Fibroblast of lung (primary cell): ENCODE measurements around the gene DNPEP. TPM values are rescaled to one million over a fixed set of nuclear protein-coding genes. Genes with fewer than 3 reads are reported as not detected.

Experiments used
- DNase-seq, 2 donors: peaks; one replicate each; pipeline versions ENCODE4 v3.0.0 to v3.0.0-alpha.2; 2010; ENCODE audit warnings: low read depth in 2 of 2
- H2AFZ ChIP-seq: 2 replicates; pipeline ENCODE4 v1.5.1; 2012; ENCODE audit warnings: low read length, control low read depth, inconsistent platforms
- H3K27ac ChIP-seq: 2 replicates; pipeline ENCODE4 v1.5.1; 2011; ENCODE audit warnings: low read length, control low read depth; ENCODE audit not compliant: insufficient read depth
- H3K27me3 ChIP-seq: 2 replicates; pipeline ENCODE4 v1.5.1; 2011; ENCODE audit warnings: mild to moderate bottlenecking, low read length; ENCODE audit not compliant: control insufficient read depth, insufficient read depth
- H3K36me3 ChIP-seq: 2 replicates; pipeline ENCODE4 v1.5.1; 2011; ENCODE audit warnings: low read length; ENCODE audit not compliant: control insufficient read depth, insufficient read depth
- H3K4me1 ChIP-seq: 2 replicates; pipeline ENCODE4 v1.5.1; 2011; ENCODE audit warnings: low read length; ENCODE audit not compliant: control insufficient read depth, insufficient read depth; ENCODE audit errors: extremely low read depth
- H3K4me2 ChIP-seq: 2 replicates; pipeline ENCODE4 v1.5.1; 2011; ENCODE audit warnings: low read length, control low read depth; ENCODE audit not compliant: insufficient read depth; ENCODE audit errors: extremely low read depth
- H3K4me3 ChIP-seq, 4 experiments: fragments of 200-600 bp in 1 of 4; sonication (generic) in 1 of 4; replicated peaks in 1 of 4; 2 replicates each; pipeline ENCODE4 v1.5.1; 2011 to 2016; ENCODE audit warnings: low read length in 4 of 4, low read depth in 3 of 4, mild to moderate bottlenecking in 3 of 4, control low read depth in 2 of 4, inconsistent platforms in 1 of 4, mixed read lengths in 1 of 4; ENCODE audit not compliant: insufficient read depth in 1 of 4; ENCODE audit errors: control extremely low read depth in 1 of 4
- H3K79me2 ChIP-seq: 2 replicates; pipeline ENCODE4 v1.5.1; 2012; ENCODE audit warnings: mild to moderate bottlenecking, low read length, inconsistent platforms; ENCODE audit not compliant: control insufficient read depth, insufficient read depth
- H3K9ac ChIP-seq: 2 replicates; pipeline ENCODE4 v1.5.1; 2011; ENCODE audit warnings: mild to moderate bottlenecking, low read length, control low read depth; ENCODE audit not compliant: insufficient read depth
- H3K9me3 ChIP-seq: 2 replicates; pipeline ENCODE4 v1.5.1; 2012; ENCODE audit warnings: low read depth, low read length; ENCODE audit not compliant: control insufficient read depth, insufficient read depth
- H4K20me1 ChIP-seq: 2 replicates; pipeline ENCODE4 v1.5.1; 2011; ENCODE audit warnings: low read length; ENCODE audit not compliant: control insufficient read depth, insufficient read depth; ENCODE audit errors: extremely low read depth
- EZH2 ChIP-seq: IDR thresholded peaks from 2 replicates; pipeline ENCODE4 v1.5.1; 2012; ENCODE audit warnings: low read length, control low read depth, mild to moderate bottlenecking; ENCODE audit errors: missing control alignments
- polyA plus RNA-seq, 2 donors: library from polyadenylated mRNA; depleted of rRNA in 1 of 2; stranded (reverse) in 1 of 2; unstranded in 1 of 2; fragments of >200 nt; gene quantifications; 2 replicates each; pipeline ENCODE4 v1.2.1, GENCODE V29; 2011 to 2012; ENCODE audit warnings: missing spikeins in 1 of 2
- total RNA-seq: library from RNA; depleted of rRNA; stranded (reverse); fragments of >200 nt; gene quantifications from 2 replicates; pipeline ENCODE4 v1.2.1, GENCODE V29; 2014
- TF ChIP-seq, protein P1 (sequence below), 2 donors: IDR thresholded peaks in 1 of 2; conservative IDR thresholded peaks in 1 of 2; 1 replicate in 1 of 2; 2 replicates in 1 of 2; pipeline ENCODE4 v1.5.1; 2011 to 2012; ENCODE audit warnings: low read length in 2 of 2, control low read depth in 1 of 2, inconsistent platforms in 1 of 2, low read depth in 1 of 2, mild to moderate bottlenecking in 1 of 2

The DNPEP gene
- total and polyA plus RNA-seq, 2 donors (not counting 1 experiment from before 2014, with no cell fraction given), result 38.2 to 72.5 TPM

DNA sequence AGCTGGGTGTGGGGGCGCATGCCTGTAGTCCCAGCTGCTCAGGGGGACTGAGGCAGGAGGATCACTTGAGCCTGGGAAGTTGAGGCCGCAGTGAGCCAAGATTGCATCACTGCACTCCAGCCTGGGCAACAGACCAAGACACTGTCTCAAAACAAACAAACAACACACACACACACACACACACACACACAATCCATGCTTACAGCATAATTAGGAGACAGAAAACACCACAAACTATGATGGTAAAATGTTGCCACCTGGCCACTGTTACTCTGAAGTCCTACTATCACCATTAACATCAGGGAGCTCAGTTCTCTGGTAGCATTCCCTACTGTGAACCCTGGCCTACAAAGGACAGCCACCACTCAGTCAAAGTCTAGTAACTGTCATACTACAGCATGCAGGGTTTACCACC, 18.3 kb downstream of the DNPEP start:
- DNase-seq, result peak; percentile 74 to 86
- TF ChIP-seq, protein P1, sequence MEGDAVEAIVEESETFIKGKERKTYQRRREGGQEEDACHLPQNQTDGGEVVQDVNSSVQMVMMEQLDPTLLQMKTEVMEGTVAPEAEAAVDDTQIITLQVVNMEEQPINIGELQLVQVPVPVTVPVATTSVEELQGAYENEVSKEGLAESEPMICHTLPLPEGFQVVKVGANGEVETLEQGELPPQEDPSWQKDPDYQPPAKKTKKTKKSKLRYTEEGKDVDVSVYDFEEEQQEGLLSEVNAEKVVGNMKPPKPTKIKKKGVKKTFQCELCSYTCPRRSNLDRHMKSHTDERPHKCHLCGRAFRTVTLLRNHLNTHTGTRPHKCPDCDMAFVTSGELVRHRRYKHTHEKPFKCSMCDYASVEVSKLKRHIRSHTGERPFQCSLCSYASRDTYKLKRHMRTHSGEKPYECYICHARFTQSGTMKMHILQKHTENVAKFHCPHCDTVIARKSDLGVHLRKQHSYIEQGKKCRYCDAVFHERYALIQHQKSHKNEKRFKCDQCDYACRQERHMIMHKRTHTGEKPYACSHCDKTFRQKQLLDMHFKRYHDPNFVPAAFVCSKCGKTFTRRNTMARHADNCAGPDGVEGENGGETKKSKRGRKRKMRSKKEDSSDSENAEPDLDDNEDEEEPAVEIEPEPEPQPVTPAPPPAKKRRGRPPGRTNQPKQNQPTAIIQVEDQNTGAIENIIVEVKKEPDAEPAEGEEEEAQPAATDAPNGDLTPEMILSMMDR (conservative IDR thresholded peaks at IDR 0.05 in 1 of 2, IDR thresholded peaks at IDR 0.05 in 1 of 2; ENCODE audit: low read depth in 1 of 2, low read length in 2 of 2), result no peak
- no peak for TF ChIP-seq EZH2
- peaks cover 6% of the 10 kb centered on the region for H3K4me1 ChIP-seq
- H3K79me2 ChIP-seq, result no peaks in the 10 kb centered on the region
- H3K4me2 ChIP-seq, result peak overlapping the region; percentile 13
- no peak overlapping the region for H3K4me3 ChIP-seq
- H4K20me1 ChIP-seq, result no peaks in the 10 kb centered on the region
- H3K9me3 ChIP-seq, result no peaks in the 10 kb centered on the region
- H2AFZ ChIP-seq, result no peak overlapping the region
- no peak overlapping the region for H3K27ac ChIP-seq
- H3K36me3 ChIP-seq, result no peaks in the 10 kb centered on the region
- H3K9ac ChIP-seq, result no peak overlapping the region
- no peaks in the 10 kb centered on the region for H3K27me3 ChIP-seq

DNA sequence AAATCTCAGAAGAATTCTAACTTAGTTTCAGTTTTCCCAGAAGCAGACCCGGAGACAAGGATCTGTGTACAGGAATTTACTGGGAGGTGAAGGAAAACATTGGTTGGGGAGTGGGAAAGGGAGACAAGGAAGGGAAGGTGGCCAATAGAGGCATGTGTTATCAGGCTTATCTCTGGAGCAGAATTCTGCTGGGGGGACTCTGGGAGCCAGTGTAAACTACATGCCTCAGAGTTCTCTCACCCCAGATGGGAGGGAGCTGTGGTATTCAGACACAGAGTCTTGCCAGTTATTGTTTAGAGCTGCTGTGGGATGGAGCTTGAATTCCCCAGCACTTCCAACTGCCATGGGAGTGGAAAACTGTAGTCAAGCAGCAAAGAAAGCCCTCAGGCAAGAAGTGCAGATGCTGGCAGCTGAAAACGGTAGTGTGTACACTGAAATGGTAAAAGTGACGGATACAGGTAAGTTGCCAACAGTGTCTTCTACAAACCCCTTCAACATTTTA, 19.0 kb downstream of the DNPEP start:
- Histone ChIP-seq H4K20me1 (no peaks in the 10 kb centered on the region), H3K27ac (no peak overlapping the region), H3K4me3 (peak overlapping the region in 2 of 4 experiments; percentile 17 to 25), H3K79me2 (no peaks in the 10 kb centered on the region), H3K9me3 (no peaks in the 10 kb centered on the region), H3K36me3 (no peaks in the 10 kb centered on the region), H3K9ac (no peak overlapping the region), H3K4me1 (peaks cover 6% of the 10 kb centered on the region), H2AFZ (no peak overlapping the region), H3K4me2 (peak overlapping the region; percentile 39), H3K27me3 (no peaks in the 10 kb centered on the region)
- DNase-seq, result peak; percentile 78 to 96
- TF ChIP-seq, protein P1 (conservative IDR thresholded peaks at IDR 0.05 in 1 of 2, IDR thresholded peaks at IDR 0.05 in 1 of 2; ENCODE audit: low read depth in 1 of 2, low read length in 2 of 2), result no peak
- no peak for TF ChIP-seq EZH2

DNA sequence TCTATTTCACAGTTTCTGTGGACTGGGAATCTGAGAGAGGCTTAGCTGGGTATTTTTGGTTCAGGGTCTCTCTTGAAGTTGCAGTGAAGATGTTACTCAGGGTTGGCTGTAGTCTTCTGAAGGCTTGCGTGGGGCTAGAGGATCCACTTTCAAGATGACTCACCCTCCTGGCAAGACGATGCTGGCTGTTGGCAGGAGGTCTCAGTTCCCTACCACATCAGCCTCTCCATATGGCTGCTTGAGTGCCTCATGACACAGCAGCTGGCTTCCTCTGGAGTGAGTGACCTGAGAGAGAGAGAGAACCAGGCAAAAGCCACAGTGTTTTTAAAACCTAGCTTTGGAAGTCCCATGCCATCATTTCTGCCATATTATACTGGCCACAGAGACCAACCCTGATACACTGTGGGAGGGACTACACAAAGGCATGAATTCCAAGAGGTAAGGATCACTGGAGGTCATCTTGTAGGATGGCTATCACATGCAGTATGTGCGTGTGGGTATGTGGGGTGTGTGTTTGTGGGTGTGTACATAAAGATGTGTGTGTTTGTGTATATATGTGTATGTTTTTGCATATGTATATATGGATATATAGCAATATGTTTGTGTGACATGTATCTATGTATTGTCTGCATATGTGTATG, 25.1 kb downstream of the DNPEP start:
- Histone ChIP-seq H3K4me3 (no peak overlapping the region), H3K27me3 (peaks cover 29% of the 10 kb centered on the region), H3K9ac (no peak overlapping the region), H3K4me2 (peak overlapping the region; percentile 26), H2AFZ (no peak overlapping the region), H3K9me3 (no peaks in the 10 kb centered on the region), H4K20me1 (no peaks in the 10 kb centered on the region), H3K4me1 (peaks cover 6% of the 10 kb centered on the region), H3K36me3 (no peaks in the 10 kb centered on the region), H3K79me2 (no peaks in the 10 kb centered on the region), H3K27ac (no peak overlapping the region)
- TF ChIP-seq EZH2, result no peak
- TF ChIP-seq, protein P1 (conservative IDR thresholded peaks at IDR 0.05 in 1 of 2, IDR thresholded peaks at IDR 0.05 in 1 of 2; ENCODE audit: low read depth in 1 of 2, low read length in 2 of 2), result no peak
- peak; percentile 98 for DNase-seq
